GM12801 (cell line): Measurements from ENCODE around the gene PAX6.

Experiments used
- CTCF ChIP-seq: IDR thresholded peaks from one replicate; pipeline ENCODE4 v1.5.1; 2011; ENCODE audit warnings: control low read depth; ENCODE audit not compliant: insufficient read length; ENCODE audit errors: extremely low read depth

The PAX6 gene

GRCh38 chr11:31810779-31811647 is at the start of gene PAX6:
TSS of gene PAX6 (minus strand) at chr11:31811322. CDS start at chr11:31806411, 4,911 bp downstream.
- TF ChIP-seq CTCF, result no peak

GRCh38 chr11:31860391-31860790 is 49.3 kb upstream of the PAX6 start:
- no peak for TF ChIP-seq CTCF

- TF ChIP-seq CTCF, result no peak
These were observed 45.1 kb upstream of the PAX6 start for GRCh38 chr11:31856248-31856647.

- no peak for TF ChIP-seq CTCF
These were observed 44.3 kb upstream of the PAX6 start for GRCh38 chr11:31855466-31855865.

- no peak for TF ChIP-seq CTCF
These were observed 39.2 kb upstream of the PAX6 start for GRCh38 chr11:31850365-31850764.

GRCh38 chr11:31847761-31848160 is 36.6 kb upstream of the PAX6 start:
- no peak for TF ChIP-seq CTCF

GRCh38 chr11:31845331-31845730 is 34.2 kb upstream of the PAX6 start:
- TF ChIP-seq CTCF, result no peak
